HG03521 (cell line): Measurements from ENCODE around the gene APOBEC2.
"Not testable (repeated sequence)": the region's sequence is repeated elsewhere in the genome, so short reads cannot be mapped to it uniquely, and the experiment has no call there.

Experiments
- ATAC-seq: cut with Tn5 transposase; IDR thresholded peaks from one replicate; pipeline ENCODE4 v1.9.1; 2021; ENCODE audit warnings: mild to moderate bottlenecking, moderate library complexity; ENCODE audit not compliant: unreplicated experiment

APOBEC2 gene

GRCh38 chr6:41053041-41053440 is at the start of gene APOBEC2:
Gene APOBEC2, plus strand, starts transcription at chr6:41053202. Its CDS starts 146 bp downstream, at chr6:41053348.
- ATAC-seq, result no peak

GRCh38 chr6:41006217-41006616 is 46.8 kb upstream of the APOBEC2 start:
- not testable (repeated sequence) for ATAC-seq

GRCh38 chr6:41006980-41007379 is 46.0 kb upstream of the APOBEC2 start:
- ATAC-seq, result not testable (repeated sequence)

- no peak for ATAC-seq
Observed at GRCh38 chr6:41008011-41008410, 45.0 kb upstream of the APOBEC2 start.

- no peak for ATAC-seq
Observed at GRCh38 chr6:41009669-41010068, 43.3 kb upstream of the APOBEC2 start.

- ATAC-seq, result no peak
Observed at GRCh38 chr6:41011673-41012072, 41.3 kb upstream of the APOBEC2 start.

GRCh38 chr6:41013466-41014153 is 39.4 kb upstream of the APOBEC2 start:
- ATAC-seq, result no peak

- ATAC-seq, result no peak
Observed at GRCh38 chr6:41014780-41015179, 38.2 kb upstream of the APOBEC2 start.

- not testable (repeated sequence) for ATAC-seq
Observed at GRCh38 chr6:41015860-41016259, 37.1 kb upstream of the APOBEC2 start.

- no peak for ATAC-seq
Observed at GRCh38 chr6:41017663-41018062, 35.3 kb upstream of the APOBEC2 start.

- no peak for ATAC-seq
Observed at GRCh38 chr6:41021832-41022231, 31.2 kb upstream of the APOBEC2 start.

GRCh38 chr6:41022294-41022693 is 30.7 kb upstream of the APOBEC2 start:
- ATAC-seq, result no peak

GRCh38 chr6:41023114-41023513 is 29.9 kb upstream of the APOBEC2 start:
- ATAC-seq, result no peak

- no peak for ATAC-seq
Observed at GRCh38 chr6:41025966-41026530, 27.0 kb upstream of the APOBEC2 start.

- peak; percentile 4 for ATAC-seq
Observed at GRCh38 chr6:41027241-41027640, 25.8 kb upstream of the APOBEC2 start.

- ATAC-seq, result peak; percentile 76
Observed at GRCh38 chr6:41027799-41028560, 25.0 kb upstream of the APOBEC2 start.

- peak; percentile 13 for ATAC-seq
Observed at GRCh38 chr6:41028561-41029412, 24.2 kb upstream of the APOBEC2 start.

GRCh38 chr6:41032830-41033229 is 20.2 kb upstream of the APOBEC2 start:
- ATAC-seq, result no peak

GRCh38 chr6:41033776-41034175 is 19.2 kb upstream of the APOBEC2 start:
- no peak for ATAC-seq

GRCh38 chr6:41036186-41036585 is 16.8 kb upstream of the APOBEC2 start:
- no peak for ATAC-seq

- ATAC-seq, result no peak
Observed at GRCh38 chr6:41036601-41037000, 16.4 kb upstream of the APOBEC2 start.
